ENCODE data around the gene COMTD1. TPM values are rescaled to one million over a fixed set of nuclear protein-coding genes. Genes with fewer than 3 reads are reported as not detected.

The COMTD1 gene
- total and polyA plus RNA-seq, 2 of the 8 experiments (the other 6 are each of a cell fraction or from before 2014, with no cell fraction given) = 31.9 to 42.4 TPM

DNA sequence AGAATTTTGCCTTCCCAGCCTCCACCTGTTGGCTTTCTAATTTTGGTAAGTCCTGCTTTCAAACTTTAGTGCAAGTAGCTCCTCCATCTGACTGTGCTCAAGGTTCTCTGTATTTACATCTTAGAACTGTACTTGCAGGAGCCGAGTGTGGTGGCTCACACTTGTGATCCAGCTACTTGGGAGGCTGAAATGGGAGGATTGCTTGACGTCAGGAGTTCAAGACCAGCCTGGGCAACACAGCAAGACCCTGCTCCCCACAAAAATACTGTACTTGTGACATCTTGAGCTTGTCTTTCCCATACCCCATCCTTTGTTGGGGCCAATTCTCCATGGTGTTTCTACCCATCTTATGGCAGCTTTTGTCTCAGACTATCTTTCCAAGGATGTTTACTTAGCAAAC lies 29.8 kb downstream of the COMTD1 start:
- Histone ChIP-seq H3K4me1 (replicated peaks in 1 of 4; ENCODE audit: control insufficient read depth in 3 of 4, insufficient read depth in 4 of 4, low read length in 3 of 4) (peaks cover 3 to 17% (median 9%) of the 10 kb centered on the region in 4 experiments), H3K79me1 (ENCODE audit: low read depth, low read length) (no peaks in the 10 kb centered on the region), H3K9me3 (ENCODE audit: insufficient read depth in 2 of 2, low read depth in 1 of 2, low read length in 1 of 2) (no peaks in the 10 kb centered on the region), H3K4ac (replicated peaks; ENCODE audit: insufficient read length, low read depth, low read length) (no peak overlapping the region), H3K9ac (replicated peaks in 1 of 4; ENCODE audit: extremely low read depth in 1 of 4, low read depth in 3 of 4, low read length in 3 of 4) (no peak overlapping the region), H3K36me3 (ENCODE audit: control insufficient read depth in 2 of 4, insufficient read depth in 4 of 4, low read length in 3 of 4) (no peaks in the 10 kb centered on the region), H2AK5ac (ENCODE audit: low read depth, low read length) (no peak overlapping the region), H2BK12ac (ENCODE audit: low read depth, low read length) (no peak overlapping the region), H4K8ac (ENCODE audit: extremely low read depth, insufficient read depth, low read length) (no peak overlapping the region), H2BK20ac (ENCODE audit: low read length) (no peak overlapping the region), H3K56ac (replicated peaks; ENCODE audit: insufficient read length, low read depth, low read length) (no peak overlapping the region), H3K4me3 (ENCODE audit: extremely low read depth in 1 of 4, insufficient read depth in 2 of 4, low read depth in 3 of 4, low read length in 4 of 4) (no peak overlapping the region), H3K79me2 (ENCODE audit: control insufficient read depth in 1 of 2, insufficient read depth in 2 of 2, low read length in 2 of 2) (peaks cover under 1 to 2% of the 10 kb centered on the region in 2 experiments; a peak in 3 of 4 replicates), H2AFZ (ENCODE audit: low read length) (no peak overlapping the region), H2BK15ac (ENCODE audit: low read length) (peak overlapping the region; percentile 81; the same call in 1 of the 2 replicates), H4K20me1 (replicated peaks in 1 of 2; ENCODE audit: control insufficient read depth in 1 of 2, insufficient read depth in 2 of 2, low read length in 2 of 2) (no peaks in the 10 kb centered on the region), H3K27me3 (replicated peaks in 1 of 4; ENCODE audit: control insufficient read depth in 3 of 4, extremely low read depth in 1 of 4, insufficient read depth in 3 of 4, low read length in 3 of 4) (no peaks in the 10 kb centered on the region), H3K23ac (ENCODE audit: insufficient read length) (no peak overlapping the region), H3K27ac (ENCODE audit: low read depth, low read length) (no peak overlapping the region), H4K5ac (ENCODE audit: insufficient read length, low read depth, low read length) (no peak overlapping the region), H3K14ac (ENCODE audit: insufficient read length) (no peak overlapping the region), H4K91ac (replicated peaks; ENCODE audit: insufficient read length, low read length) (no peak overlapping the region), H3K18ac (ENCODE audit: extremely low read depth, low read length) (no peak overlapping the region), H2BK120ac (replicated peaks; ENCODE audit: low read depth, low read length) (no peak overlapping the region), H3K23me2 (ENCODE audit: low read depth, low read length) (peaks cover 8% of the 10 kb centered on the region), H2BK5ac (ENCODE audit: low read depth, low read length) (no peak overlapping the region), H3K4me2 (ENCODE audit: insufficient read depth in 1 of 2, low read depth in 2 of 2, low read length in 2 of 2) (no peak overlapping the region)
- no peak for DNase-seq (ENCODE audit: low read depth in 1 of 2, low spot score in 2 of 2)
- CTCF ChIA-PET (ENCODE audit: partially characterized antibody) = interaction anchor here (0.7 to 11.0 kb wide), 11 partner anchors 8 to 1326 kb away, joined by 3 to 128 read pairs (median 5); partner anchors contain the start of gene COMTD1
- WGBS, 2 experiments (ENCODE audit: extremely low coverage in 1 of 2, insufficient coverage in 1 of 2, insufficient read length in 1 of 2, insufficient replicate concordance in 2 of 2, low coverage in 1 of 2, low lambda C conversion rate in 2 of 2, missing lambda C conversion rate in 1 of 2) = 88% methylated on average over 2 of the region's 2 CpGs; no CpG with 5 or more reads in 1 of the 2 experiments
- POLR2A ChIA-PET (ENCODE audit: partially characterized antibody) = interaction anchor here (1.1 to 36.7 kb wide), 4 partner anchors 10 to 22 kb away, joined by 3 to 801 read pairs (median 4); partner anchors contain the start of gene COMTD1
- FAIRE-seq = no peak
- TF ChIP-seq SP4 (IDR thresholded peaks at IDR 0.05; ENCODE audit: low read length) = no peak
